HPDE6-E6E7 (cell line): Measurements from ENCODE around the gene AHSG.
A peak's percentile ranks its signal among the peaks of the same experiment; 100 is the strongest.

ENCODE experiments used
- DNase-seq: peaks from one replicate; pipeline ENCODE4 v3.0.0; 2011; ENCODE audit warnings: missing footprints; ENCODE audit errors: extremely low spot score

Gene AHSG

DNA sequence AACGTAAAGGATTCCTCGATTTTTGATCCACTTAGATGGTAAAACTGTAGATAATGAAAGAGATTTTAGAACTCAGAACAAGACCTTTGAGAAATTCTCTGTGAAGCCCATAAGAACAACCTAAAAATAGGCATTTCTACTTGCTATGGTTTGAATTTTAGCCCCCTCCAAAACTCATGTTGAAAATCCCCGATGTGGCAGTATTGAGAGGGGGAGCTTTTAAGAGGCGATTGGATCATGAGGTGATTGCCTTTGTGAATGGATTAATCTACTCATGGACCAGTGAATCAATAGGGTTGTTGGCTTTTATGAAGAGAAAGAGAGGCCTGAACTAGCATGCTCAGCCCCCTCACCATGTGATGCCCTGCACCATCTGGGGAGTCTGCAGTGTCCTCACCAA is 20.2 kb upstream of the AHSG start:
- no peak for DNase-seq

GRCh38 chr3:186593862-186594261 is 19.0 kb upstream of the AHSG start:
- DNase-seq: no peak

DNA sequence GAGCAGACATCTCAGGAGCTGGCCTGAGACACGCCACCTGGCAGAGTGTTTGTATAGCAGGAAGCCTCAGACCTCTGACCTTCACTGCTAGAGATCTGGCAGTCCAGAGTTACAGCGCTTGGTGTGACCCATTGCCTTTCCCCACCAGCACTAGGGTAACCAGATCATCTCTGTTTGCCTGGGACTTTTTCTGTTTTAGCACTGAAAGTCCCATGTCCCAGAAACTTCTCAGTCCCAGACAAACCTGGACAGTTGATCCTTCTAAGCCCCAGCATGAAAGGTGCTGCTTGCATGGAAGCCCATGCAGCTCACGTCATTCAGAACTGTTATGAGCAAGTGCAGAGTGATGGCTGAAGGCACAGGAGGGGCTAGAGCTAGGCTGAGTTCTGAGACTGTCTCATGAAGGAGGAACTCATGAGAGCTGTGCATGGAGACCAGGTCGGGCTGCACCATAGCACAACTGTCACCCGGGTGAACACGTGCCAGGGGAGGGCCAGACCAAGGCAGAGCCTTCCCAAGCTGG is 18.2 kb upstream of the AHSG start:
- no peak for DNase-seq

DNA sequence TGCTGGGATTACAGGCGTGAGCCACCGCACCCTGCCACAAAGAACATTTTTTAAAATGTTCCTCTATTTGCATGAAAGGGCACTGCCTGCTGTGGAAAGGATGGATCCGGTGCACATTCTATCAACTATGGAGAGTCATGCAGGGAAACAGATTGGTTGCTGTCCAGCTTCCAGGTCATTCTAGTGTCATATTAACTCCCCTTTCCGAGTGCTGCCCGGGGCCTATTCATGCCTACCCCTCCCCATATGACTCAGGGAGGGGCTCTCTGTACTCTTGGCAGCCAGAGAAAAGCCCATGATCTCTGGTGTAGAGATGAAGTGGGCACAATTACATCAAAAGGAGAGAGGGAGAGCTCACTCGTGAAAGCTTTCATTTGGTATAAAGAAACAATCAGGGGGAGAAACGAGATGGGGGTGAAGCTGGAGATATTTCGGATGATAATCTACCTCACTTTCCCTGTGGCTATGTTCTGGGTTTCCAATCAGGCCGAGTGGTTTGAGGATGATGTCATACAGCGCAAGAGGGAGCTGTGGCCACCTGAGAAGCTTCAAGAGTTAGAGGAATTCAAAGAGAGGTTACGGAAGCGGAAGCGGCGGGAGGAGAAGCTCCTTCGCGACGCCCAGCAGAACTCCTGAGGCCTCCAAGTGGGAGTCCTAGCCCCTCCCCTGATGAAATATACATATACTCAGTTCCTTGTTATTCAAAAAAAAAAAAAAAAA is 16.1 kb upstream of the AHSG start:
- no peak for DNase-seq

GRCh38 chr3:186598108-186598784 is 14.6 kb upstream of the AHSG start:
- DNase-seq: no peak

GRCh38 chr3:186598794-186599141 is 14.1 kb upstream of the AHSG start:
- DNase-seq: no peak

GRCh38 chr3:186599142-186599784 is 13.6 kb upstream of the AHSG start:
- no peak for DNase-seq

- DNase-seq: no peak
Observed at GRCh38 chr3:186599785-186600166, 13.1 kb upstream of the AHSG start.

DNA sequence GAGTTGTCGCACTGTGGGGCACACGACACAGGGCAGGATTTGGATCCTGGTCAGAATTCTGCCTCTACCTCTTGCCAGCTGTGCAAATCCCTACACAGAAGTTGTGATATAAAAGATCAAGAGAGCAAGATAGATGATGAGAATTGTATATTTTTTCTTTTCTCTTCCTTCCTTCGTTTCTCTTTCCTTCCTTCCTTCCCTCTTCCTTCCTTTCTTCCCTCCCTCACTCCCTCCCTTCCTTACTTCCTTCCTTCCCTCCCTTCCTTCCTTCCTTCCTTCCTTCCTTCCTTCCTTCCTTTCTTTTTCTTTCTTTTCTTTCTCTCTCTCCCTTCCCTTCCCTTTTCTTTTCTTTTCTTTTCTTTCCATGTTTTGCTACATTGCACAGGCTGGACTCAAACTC is 12.0 kb upstream of the AHSG start:
- DNase-seq: no peak

DNA sequence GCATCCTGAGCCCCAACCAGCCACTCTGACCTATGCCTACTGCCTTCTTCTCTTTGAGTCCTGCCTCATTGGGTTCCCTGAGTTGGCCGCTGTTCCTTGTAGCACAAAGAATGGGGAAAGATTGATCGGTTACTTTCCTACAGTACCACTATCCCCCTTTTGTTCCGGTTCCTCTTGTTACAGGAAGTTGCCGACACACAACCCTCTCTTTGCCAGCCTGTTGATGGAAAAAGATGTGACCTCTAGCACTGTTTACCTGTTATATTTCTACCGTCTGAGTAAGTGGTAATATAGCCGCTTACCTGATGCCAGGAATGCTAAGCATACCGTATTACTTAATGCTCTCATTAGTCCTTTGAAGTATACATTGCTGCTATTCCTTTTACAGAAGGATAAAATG is 9.7 kb upstream of the AHSG start:
- DNase-seq: no peak

GRCh38 chr3:186605078-186605477 is 7.8 kb upstream of the AHSG start:
- no peak for DNase-seq

GRCh38 chr3:186605561-186606545 is 7.0 kb upstream of the AHSG start:
- no peak for DNase-seq

- DNase-seq: no peak
Observed at GRCh38 chr3:186608624-186609215, 4.1 kb upstream of the AHSG start.

GRCh38 chr3:186609247-186609868 is 3.5 kb upstream of the AHSG start:
- DNase-seq: peak; percentile 81

DNA sequence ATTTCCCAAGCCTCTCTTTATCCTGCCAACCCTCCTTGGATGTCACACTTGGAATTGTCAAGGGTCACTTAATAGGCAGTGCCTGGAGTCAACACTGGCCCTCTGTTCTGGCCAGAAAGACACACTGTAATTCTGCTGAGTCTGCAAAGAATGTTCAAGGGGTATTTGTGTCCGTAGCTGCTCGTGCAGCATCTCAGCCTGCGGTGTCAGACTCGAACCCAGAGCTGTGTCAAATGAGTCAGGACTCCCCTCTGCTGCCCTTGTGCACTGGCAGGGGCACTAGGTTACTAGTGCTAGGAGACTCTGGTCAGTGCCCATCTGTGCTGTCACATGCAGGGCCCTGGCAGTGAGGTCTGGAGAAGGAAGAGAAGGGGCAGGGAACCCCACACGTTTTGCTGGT is 795 bp upstream of the AHSG start:
- no peak for DNase-seq

DNA sequence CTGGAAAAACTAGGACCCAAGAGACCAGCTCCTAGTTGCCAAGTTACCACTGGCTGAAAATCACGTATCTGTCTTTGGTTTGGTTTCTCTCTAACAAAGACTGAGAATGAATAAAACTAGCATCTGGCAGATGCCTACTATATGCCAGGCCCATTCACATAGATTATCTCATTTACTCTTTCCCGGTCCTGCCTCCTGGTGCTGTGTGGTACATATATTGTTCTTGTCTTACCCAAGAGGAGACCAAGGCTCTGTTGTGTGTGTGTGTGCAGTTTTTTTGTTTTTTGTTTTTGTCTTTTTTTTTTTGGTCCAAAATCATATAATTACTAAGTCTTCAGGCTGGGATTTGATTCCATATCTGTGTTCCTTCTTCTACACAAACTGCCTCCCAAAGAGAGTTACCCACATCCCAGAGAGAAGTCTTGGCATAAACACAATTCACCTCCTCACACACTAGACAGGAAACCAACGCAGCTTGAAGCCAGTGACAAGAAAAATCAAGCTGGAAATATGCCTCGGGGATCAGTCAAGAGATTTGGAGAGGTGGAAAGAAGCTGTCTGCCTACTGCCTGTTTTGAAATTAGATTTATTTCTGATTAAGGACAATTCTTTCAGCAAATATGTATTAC is 891 bp downstream of the AHSG start:
- DNase-seq: no peak

DNA sequence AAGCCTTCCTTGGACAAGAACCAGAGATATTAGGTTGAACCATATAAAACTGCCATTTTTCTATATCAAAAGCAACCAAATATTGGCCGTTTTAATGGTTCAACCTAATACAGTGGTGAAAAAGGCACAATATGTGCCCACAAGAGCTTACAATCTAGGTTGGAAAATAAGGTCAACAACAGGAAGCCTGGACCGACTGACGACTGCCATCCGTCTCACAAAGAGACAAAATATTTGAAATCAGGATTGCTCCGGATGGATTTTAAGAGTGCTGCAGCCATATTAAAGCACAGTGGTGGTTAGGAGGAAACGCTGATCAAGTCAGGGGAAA is 1.4 kb downstream of the AHSG start:
- DNase-seq: no peak

DNA sequence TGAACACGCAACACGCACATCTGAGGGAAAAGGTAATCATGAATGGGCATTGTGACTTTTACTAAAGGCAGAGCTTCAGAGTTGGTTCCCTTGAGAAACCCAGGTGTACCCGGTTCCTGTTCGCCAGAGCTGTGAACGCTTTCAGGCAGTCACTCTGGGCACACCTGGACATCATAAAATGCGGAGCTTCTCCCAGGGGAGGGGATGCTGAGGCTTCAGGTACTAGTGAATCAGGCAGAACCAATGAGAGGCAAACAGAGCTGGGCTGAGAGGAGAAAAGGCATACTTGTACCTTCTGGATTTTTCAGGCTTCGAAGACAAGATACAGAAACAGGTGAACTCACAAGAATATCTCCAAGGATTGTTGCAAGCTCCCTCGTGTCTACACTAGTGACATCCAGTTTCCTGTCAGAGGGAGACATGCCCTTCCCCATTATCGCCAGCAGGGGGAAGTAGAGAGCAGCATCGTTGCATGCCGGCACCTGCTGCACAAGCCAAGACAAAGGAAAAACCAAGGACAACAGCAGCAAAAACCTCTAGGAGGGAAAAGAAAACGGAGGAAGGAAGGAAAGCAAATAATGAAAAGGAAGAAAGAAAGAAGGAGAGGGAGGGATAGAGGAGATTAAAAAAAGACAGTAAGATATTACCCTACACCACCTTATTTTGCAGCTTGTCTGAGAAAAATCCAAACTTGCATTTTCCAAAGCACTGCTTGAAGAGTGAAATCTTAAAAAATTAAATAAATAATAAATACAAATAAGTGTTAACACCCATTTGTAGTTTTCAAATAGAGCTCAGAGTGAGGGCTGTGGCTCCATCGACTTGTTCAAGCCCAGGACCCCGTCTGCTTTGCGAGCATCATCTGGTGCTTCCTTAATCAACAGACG is 2.0 kb downstream of the AHSG start:
- peak; percentile 73 for DNase-seq

- no peak for DNase-seq
Observed at GRCh38 chr3:186616299-186616617, 3.4 kb downstream of the AHSG start.
